Measurements from ENCODE around the gene FIG4.
"Not testable (repeated sequence)": the region's sequence is repeated elsewhere in the genome, so short reads cannot be mapped to it uniquely, and the experiment has no call there.

Gene FIG4

DNA sequence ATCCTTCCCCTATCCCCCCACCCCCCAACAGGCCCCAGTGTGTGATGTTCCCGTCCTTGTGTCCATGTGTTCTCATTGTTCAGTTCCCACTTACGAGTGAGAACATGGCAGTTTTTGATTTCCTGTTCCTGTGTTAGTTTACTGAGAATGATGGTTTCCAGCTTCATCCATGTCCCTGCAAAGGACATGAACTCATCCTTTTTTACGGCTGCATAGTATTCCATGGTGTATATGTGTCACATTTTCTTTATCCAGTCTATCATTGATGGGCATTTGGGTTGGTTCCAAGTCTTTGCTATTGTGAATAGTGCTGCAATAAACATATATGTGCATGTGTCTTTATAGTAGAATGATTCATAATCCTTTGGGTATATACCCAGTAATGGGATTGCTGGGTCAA is 53.7 kb downstream of the FIG4 start:
- not testable (repeated sequence) for H3K4me1 ChIP-seq (ENCODE audit: control insufficient read depth, insufficient read depth, low read length, poor library complexity, severe bottlenecking); H3K36me3 ChIP-seq (ENCODE audit: control insufficient read depth, insufficient read depth, low read length); H3K4me3 ChIP-seq (ENCODE audit: insufficient read depth, low read depth, low read length, poor library complexity, severe bottlenecking); H3K27ac ChIP-seq (ENCODE audit: insufficient read depth, low read length, poor library complexity, severe bottlenecking); H3K27me3 ChIP-seq (replicated peaks; ENCODE audit: control insufficient read depth, insufficient read depth, low read length, poor library complexity, severe bottlenecking); DNase-seq; H3K9me3 ChIP-seq (ENCODE audit: control insufficient read depth, low read length)

DNA sequence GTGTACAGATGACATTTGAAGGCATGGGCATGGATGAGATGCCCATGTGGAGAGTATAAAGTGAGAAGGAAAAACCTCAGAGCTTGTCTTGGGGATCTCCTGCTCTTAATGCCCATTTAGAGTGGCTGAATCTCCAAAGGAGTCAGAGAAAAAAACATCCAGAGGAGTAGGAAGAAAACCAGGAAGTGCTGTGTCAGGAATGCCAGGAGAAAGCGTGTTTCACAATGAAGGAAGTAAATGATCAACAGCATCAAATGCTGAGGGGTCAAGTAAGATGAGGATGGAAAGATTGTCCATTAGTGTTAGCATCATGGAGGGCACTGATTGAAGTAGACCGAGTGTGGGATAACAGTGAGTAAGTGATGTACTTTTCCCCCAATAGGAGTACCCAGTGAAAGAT is 56.1 kb downstream of the FIG4 start:
- no peak for DNase-seq
- no peaks in the 10 kb centered on the region for H3K27me3 ChIP-seq (replicated peaks; ENCODE audit: control insufficient read depth, insufficient read depth, low read length, poor library complexity, severe bottlenecking)
- H3K36me3 ChIP-seq (ENCODE audit: control insufficient read depth, insufficient read depth, low read length): peaks cover 3% of the 10 kb centered on the region

DNA sequence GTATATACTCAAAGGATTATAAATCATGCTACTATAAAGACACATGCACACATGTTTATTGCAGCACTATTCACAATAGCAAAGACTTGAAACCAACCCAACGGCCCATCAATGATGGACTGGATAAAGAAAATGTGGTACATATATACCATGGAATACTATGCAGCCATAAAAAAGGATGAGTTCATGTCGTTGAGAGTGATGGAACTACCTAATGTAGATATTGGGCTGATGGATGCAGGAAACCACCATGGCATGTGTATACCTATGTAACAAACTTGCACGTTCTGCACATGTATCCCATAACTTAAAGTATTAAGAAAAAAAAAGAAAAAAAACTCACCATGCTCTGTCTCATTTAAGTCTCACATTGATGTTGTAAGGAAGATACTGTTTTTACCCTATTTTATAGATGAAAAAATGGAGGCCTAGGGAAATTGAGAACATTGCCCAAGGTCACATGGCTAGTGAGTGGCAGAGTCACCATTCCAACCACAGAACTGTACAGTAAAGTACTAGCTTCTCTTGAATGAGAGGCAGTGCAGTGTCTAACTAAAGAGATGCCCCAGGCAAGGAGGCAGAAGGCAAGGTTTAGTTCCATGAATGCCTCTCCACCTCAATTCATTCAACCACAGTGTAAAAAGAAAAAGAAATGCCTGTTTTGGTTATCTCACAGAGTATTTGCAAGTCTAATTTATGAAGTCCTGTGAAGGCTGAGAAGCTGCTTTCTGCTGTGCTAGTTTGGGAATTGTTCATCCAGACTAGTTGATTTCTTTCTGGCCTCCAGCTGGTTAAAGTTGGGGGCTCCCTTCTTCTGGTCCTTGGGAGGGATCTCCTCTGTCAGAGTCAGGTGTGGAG is 68.2 kb downstream of the FIG4 start:
- Histone ChIP-seq H3K27me3 (replicated peaks; ENCODE audit: control insufficient read depth, insufficient read depth, low read length, poor library complexity, severe bottlenecking) (no peaks in the 10 kb centered on the region), H3K9me3 (ENCODE audit: control insufficient read depth, low read length) (no peaks in the 10 kb centered on the region), H3K27ac (ENCODE audit: insufficient read depth, low read length, poor library complexity, severe bottlenecking) (no peak overlapping the region), H3K4me1 (ENCODE audit: control insufficient read depth, insufficient read depth, low read length, poor library complexity, severe bottlenecking) (peaks cover 5% of the 10 kb centered on the region), H3K36me3 (ENCODE audit: control insufficient read depth, insufficient read depth, low read length) (no peaks in the 10 kb centered on the region), H3K4me3 (ENCODE audit: insufficient read depth, low read depth, low read length, poor library complexity, severe bottlenecking) (no peak overlapping the region)
- no peak for DNase-seq

More for the DNA sequence above, 56.1 kb downstream of the FIG4 start:
- H3K27ac ChIP-seq (ENCODE audit: insufficient read depth, low read length, poor library complexity, severe bottlenecking): no peak overlapping the region
- H3K9me3 ChIP-seq (ENCODE audit: control insufficient read depth, low read length): no peaks in the 10 kb centered on the region
- H3K4me3 ChIP-seq (ENCODE audit: insufficient read depth, low read depth, low read length, poor library complexity, severe bottlenecking): no peak overlapping the region
- no peaks in the 10 kb centered on the region for H3K4me1 ChIP-seq (ENCODE audit: control insufficient read depth, insufficient read depth, low read length, poor library complexity, severe bottlenecking)

DNA sequence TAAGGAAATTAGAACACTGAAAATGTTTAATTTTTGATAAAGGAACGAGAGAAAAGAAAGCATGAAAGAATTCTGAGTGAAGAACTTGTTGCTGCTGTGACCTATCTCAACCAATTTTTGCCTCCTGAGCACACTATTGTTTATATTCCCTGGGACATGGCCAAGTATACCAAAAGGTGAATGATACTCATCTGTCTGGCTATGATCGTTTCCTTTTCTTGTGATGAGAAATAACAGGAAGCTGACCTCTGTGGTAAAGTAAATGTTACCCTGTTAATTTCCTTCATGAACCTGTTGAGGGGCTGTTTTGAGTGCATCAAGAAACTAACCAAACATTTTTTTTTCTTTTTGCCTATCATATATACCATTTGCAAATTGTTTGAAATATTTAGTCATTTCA is 69.1 kb downstream of the FIG4 start:
- H3K27me3 ChIP-seq (replicated peaks; ENCODE audit: control insufficient read depth, insufficient read depth, low read length, poor library complexity, severe bottlenecking): no peaks in the 10 kb centered on the region
- no peak for DNase-seq
- H3K4me1 ChIP-seq (ENCODE audit: control insufficient read depth, insufficient read depth, low read length, poor library complexity, severe bottlenecking): peaks cover 5% of the 10 kb centered on the region
- H3K27ac ChIP-seq (ENCODE audit: insufficient read depth, low read length, poor library complexity, severe bottlenecking): no peak overlapping the region
- no peak overlapping the region for H3K4me3 ChIP-seq (ENCODE audit: insufficient read depth, low read depth, low read length, poor library complexity, severe bottlenecking)
- H3K36me3 ChIP-seq (ENCODE audit: control insufficient read depth, insufficient read depth, low read length): no peaks in the 10 kb centered on the region
- no peaks in the 10 kb centered on the region for H3K9me3 ChIP-seq (ENCODE audit: control insufficient read depth, low read length)

DNA sequence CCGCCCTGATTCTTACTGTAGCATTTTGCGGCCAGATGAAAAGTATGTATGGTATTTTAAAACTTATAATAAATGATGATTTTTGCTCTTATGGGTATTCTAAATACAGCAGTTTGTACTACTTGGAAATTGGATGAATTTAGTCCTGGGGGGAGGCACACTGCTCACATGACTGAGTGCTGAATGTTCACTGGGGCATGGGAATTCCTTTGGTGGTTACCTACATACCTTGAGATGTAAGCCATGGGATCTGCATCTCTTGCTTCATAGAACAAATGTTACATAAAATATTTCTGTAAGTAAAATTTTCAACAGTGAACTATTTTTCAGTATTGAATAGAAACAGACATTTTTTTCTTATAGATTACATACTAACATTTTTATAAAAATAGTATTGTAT is 71.1 kb downstream of the FIG4 start:
- peaks cover 5% of the 10 kb centered on the region for H3K4me1 ChIP-seq (ENCODE audit: control insufficient read depth, insufficient read depth, low read length, poor library complexity, severe bottlenecking)
- no peak for DNase-seq
- peaks cover 5% of the 10 kb centered on the region for H3K36me3 ChIP-seq (ENCODE audit: control insufficient read depth, insufficient read depth, low read length)
- no peak overlapping the region for H3K27ac ChIP-seq (ENCODE audit: insufficient read depth, low read length, poor library complexity, severe bottlenecking)
- H3K9me3 ChIP-seq (ENCODE audit: control insufficient read depth, low read length): no peaks in the 10 kb centered on the region
- no peak overlapping the region for H3K4me3 ChIP-seq (ENCODE audit: insufficient read depth, low read depth, low read length, poor library complexity, severe bottlenecking)
- no peaks in the 10 kb centered on the region for H3K27me3 ChIP-seq (replicated peaks; ENCODE audit: control insufficient read depth, insufficient read depth, low read length, poor library complexity, severe bottlenecking)

DNA sequence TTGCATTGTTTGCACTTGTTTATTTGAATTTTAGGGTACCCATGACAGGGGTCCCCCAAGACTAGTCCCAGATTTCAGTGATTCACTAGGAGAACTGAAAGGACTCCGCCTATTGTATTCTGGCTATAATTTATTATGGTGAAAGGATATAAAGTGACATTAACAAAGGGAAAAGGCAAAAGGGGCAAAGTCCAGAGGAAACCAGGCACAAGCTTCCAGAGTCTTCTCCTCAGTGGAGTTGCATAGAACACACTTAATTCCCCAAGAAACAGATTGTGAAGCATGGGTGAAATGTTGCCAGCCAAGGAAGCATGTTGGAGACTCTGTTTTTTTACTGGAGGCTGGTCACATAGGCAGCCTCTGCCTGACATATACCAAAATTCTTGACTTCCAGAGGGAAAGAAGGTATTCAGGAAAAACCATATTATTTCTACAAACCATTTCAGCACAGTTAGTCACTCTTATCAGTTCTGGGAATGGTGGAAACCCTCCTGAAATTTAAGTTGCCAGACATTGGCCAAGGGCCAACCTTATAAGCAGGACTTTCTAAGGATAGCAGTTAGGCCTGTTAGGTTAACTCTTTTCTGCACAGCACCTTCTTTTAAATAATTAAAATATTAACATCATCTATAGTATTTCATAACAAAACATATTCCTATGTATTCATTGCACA is 71.8 kb downstream of the FIG4 start:
- peaks cover 8% of the 10 kb centered on the region for H3K36me3 ChIP-seq (ENCODE audit: control insufficient read depth, insufficient read depth, low read length)
- no peak overlapping the region for H3K27ac ChIP-seq (ENCODE audit: insufficient read depth, low read length, poor library complexity, severe bottlenecking)
- DNase-seq: no peak
- no peaks in the 10 kb centered on the region for H3K9me3 ChIP-seq (ENCODE audit: control insufficient read depth, low read length)
- H3K4me1 ChIP-seq (ENCODE audit: control insufficient read depth, insufficient read depth, low read length, poor library complexity, severe bottlenecking): peaks cover 5% of the 10 kb centered on the region
- H3K27me3 ChIP-seq (replicated peaks; ENCODE audit: control insufficient read depth, insufficient read depth, low read length, poor library complexity, severe bottlenecking): no peaks in the 10 kb centered on the region
- no peak overlapping the region for H3K4me3 ChIP-seq (ENCODE audit: insufficient read depth, low read depth, low read length, poor library complexity, severe bottlenecking)

DNA sequence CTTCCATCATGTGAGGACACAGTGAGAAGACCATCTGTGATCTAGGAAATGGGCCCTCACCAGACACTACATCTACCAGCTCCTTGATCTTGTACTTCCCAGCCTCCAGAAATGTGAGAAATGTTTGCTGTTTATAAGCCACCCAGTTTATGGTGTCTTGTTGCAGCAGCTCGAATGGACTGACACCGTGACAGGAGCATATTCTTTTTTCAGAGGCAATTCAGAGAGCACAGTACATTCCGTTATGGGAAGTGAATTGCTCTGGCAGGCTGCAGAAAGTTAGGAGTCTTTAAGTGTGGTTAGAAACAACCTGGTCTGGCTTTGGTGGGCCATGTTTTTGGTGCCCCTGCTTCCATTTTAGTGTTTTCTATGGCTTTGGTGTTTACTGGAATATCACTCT is 75.1 kb downstream of the FIG4 start:
- Histone ChIP-seq H3K4me1 (ENCODE audit: control insufficient read depth, insufficient read depth, low read length, poor library complexity, severe bottlenecking) (no peaks in the 10 kb centered on the region), H3K27me3 (replicated peaks; ENCODE audit: control insufficient read depth, insufficient read depth, low read length, poor library complexity, severe bottlenecking) (no peaks in the 10 kb centered on the region), H3K36me3 (ENCODE audit: control insufficient read depth, insufficient read depth, low read length) (peaks cover 14% of the 10 kb centered on the region), H3K9me3 (ENCODE audit: control insufficient read depth, low read length) (no peaks in the 10 kb centered on the region), H3K27ac (ENCODE audit: insufficient read depth, low read length, poor library complexity, severe bottlenecking) (no peak overlapping the region), H3K4me3 (ENCODE audit: insufficient read depth, low read depth, low read length, poor library complexity, severe bottlenecking) (no peak overlapping the region)
- no peak for DNase-seq

DNA sequence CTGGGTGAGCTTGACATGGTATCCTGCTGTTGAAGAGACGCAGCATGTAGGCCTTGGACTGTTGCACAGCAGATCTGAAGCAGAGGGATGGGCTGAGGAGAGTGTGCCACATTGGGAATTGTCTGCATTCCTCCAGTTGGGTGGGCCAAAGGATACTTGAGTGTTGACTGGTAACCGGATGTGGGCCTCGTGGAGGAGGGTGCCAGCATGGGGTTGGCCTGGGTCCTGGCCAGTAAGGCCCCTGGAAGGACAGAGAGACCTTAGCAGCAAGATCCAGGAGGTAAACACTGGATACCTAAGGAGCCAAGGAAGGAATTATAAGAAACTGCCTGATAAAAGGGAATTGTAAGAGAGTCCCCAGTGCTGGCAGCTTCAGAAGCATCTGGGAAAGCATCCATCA is 76.9 kb downstream of the FIG4 start:
- no peak overlapping the region for H3K27ac ChIP-seq (ENCODE audit: insufficient read depth, low read length, poor library complexity, severe bottlenecking)
- H3K36me3 ChIP-seq (ENCODE audit: control insufficient read depth, insufficient read depth, low read length): peaks cover 14% of the 10 kb centered on the region
- H3K4me3 ChIP-seq (ENCODE audit: insufficient read depth, low read depth, low read length, poor library complexity, severe bottlenecking): no peak overlapping the region
- H3K27me3 ChIP-seq (replicated peaks; ENCODE audit: control insufficient read depth, insufficient read depth, low read length, poor library complexity, severe bottlenecking): no peaks in the 10 kb centered on the region
- H3K4me1 ChIP-seq (ENCODE audit: control insufficient read depth, insufficient read depth, low read length, poor library complexity, severe bottlenecking): no peaks in the 10 kb centered on the region
- no peak for DNase-seq
- H3K9me3 ChIP-seq (ENCODE audit: control insufficient read depth, low read length): no peaks in the 10 kb centered on the region

DNA sequence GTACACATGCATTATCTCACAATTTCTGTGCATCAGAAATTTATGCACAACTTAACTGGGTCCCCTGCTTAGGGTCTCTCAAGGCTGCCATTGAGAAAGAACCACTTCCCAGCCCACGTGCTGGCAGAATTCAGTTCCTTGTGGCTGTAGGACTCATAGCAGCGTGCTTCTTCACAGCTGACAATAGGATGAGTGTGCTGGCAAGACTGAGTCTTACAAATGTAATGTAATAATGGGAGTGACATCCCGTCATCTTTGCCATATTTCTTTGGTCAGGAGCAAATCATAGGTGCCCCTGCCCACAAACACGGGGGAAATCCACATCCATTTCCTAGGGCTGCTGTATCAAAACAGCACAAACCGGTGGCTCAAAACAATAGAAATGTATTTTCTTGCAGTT is 77.4 kb downstream of the FIG4 start:
- Histone ChIP-seq H3K4me1 (ENCODE audit: control insufficient read depth, insufficient read depth, low read length, poor library complexity, severe bottlenecking) (no peaks in the 10 kb centered on the region), H3K27ac (ENCODE audit: insufficient read depth, low read length, poor library complexity, severe bottlenecking) (no peak overlapping the region), H3K9me3 (ENCODE audit: control insufficient read depth, low read length) (no peaks in the 10 kb centered on the region), H3K36me3 (ENCODE audit: control insufficient read depth, insufficient read depth, low read length) (peaks cover 14% of the 10 kb centered on the region), H3K27me3 (replicated peaks; ENCODE audit: control insufficient read depth, insufficient read depth, low read length, poor library complexity, severe bottlenecking) (no peaks in the 10 kb centered on the region), H3K4me3 (ENCODE audit: insufficient read depth, low read depth, low read length, poor library complexity, severe bottlenecking) (no peak overlapping the region)
- no peak for DNase-seq

DNA sequence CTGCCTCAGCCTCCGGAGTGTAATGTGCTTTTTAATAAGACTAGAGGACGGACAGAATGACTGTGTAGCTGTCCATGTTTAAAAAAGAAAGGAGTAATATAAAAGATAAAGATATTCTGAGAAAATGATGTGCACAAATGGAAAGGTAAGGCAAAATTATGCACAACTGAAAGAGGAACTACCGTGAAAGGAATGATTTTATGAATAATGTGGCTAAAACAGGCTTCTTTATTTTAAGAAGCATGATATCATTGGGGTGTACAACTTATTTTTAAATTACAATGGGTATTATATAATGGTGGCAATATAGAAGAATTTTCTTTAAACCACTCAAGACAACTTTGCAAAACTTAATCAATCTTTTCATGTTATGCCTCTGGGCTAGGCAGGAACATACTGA is 78.1 kb downstream of the FIG4 start:
- no peaks in the 10 kb centered on the region for H3K27me3 ChIP-seq (replicated peaks; ENCODE audit: control insufficient read depth, insufficient read depth, low read length, poor library complexity, severe bottlenecking)
- H3K36me3 ChIP-seq (ENCODE audit: control insufficient read depth, insufficient read depth, low read length): peaks cover 14% of the 10 kb centered on the region
- DNase-seq: no peak
- no peak overlapping the region for H3K27ac ChIP-seq (ENCODE audit: insufficient read depth, low read length, poor library complexity, severe bottlenecking)
- no peak overlapping the region for H3K4me3 ChIP-seq (ENCODE audit: insufficient read depth, low read depth, low read length, poor library complexity, severe bottlenecking)
- no peaks in the 10 kb centered on the region for H3K9me3 ChIP-seq (ENCODE audit: control insufficient read depth, low read length)
- H3K4me1 ChIP-seq (ENCODE audit: control insufficient read depth, insufficient read depth, low read length, poor library complexity, severe bottlenecking): no peaks in the 10 kb centered on the region
